GM19238 (cell line): ENCODE results near the gene MCTP1.
"Not testable (repeated sequence)": the region's sequence is repeated elsewhere in the genome, so short reads cannot be mapped to it uniquely, and the experiment has no call there.

Experiments used
- DNase-seq: peaks from one replicate; pipeline ENCODE4 v3.0.0; 2011; ENCODE audit warnings: low spot score; ENCODE audit not compliant: insufficient read length

Gene MCTP1

GRCh38 chr5:95252801-95253200 is 32.1 kb downstream of the MCTP1 start:
- no peak for DNase-seq

DNA sequence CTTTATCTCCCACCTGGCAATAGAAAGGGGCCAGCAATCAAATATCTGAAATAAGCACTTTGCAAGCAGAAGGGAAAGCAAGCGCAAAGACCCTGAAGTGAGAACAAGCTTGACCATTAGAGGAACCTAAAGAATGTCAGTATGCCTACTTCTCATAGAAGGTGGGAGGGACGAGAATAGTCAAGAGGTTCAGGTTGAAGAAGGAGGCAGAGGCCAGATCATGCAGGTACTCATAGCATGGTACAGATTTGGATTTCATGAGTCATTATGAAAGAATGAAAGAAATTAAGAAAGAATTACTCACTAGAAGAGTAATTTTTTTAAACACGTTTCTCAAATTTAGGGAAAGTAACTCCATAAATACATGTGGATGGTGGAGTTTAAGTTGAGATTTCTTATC is 33.7 kb downstream of the MCTP1 start:
- no peak for DNase-seq

DNA sequence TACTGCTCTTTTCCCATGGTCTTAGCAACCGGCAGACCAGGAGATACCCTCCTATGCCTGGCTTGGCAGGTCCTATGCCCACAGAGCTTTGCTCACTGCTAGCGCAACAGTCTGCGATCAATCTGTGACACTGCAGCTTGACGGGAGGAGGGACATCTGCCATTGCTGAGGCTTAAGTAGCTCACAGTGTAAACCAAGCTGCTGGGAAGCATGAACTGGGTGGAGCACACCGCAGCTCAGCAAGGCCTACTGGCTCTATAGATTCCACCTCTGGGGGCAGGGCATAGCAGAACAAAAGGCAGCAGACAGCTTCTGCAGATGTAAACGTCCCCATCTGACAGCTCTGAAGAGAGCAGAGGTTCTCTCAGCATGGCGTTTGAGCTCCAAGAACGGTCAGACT is 40.4 kb downstream of the MCTP1 start:
- no peak for DNase-seq

DNA sequence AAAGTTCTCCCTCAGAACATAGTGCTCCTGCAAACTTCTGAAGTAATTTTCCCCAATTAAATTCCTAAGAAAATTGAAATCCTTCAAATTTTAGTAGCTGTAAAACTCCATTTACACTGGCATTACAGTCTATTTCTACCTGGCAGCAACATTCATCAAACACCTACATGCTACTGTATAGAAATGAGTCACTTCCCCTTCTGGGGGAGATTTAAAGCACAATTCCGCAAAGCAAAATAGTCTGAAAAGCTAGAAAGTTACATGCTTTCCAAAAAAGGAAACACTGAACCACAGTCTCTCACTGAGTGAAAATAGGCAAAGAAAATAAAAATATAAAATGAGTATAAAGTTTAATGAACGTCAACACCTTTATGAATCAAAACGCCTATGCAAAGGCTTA is 43.3 kb downstream of the MCTP1 start:
- DNase-seq: peak; percentile 13

DNA sequence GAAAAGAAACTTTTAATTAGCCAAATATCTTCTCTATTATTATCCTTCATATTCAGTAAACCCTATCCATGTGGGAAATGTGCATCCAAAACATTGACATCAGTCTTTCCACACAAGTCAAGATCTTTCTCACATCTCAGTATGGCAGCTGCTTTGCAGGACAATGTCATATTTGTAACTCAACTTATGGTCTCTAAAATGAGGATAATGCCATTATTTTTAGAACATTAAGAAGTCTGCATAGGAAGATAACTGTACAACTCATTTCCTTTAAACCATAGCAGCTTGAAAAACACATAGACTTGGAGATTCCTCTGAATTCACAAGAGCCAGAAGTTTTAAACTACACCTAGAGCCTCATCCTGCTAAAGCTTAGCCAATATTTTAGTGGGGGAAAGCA is 43.7 kb downstream of the MCTP1 start:
- no peak for DNase-seq

- DNase-seq: no peak
Measured at GRCh38 chr5:95238560-95239325, 46.2 kb downstream of the MCTP1 start.

DNA sequence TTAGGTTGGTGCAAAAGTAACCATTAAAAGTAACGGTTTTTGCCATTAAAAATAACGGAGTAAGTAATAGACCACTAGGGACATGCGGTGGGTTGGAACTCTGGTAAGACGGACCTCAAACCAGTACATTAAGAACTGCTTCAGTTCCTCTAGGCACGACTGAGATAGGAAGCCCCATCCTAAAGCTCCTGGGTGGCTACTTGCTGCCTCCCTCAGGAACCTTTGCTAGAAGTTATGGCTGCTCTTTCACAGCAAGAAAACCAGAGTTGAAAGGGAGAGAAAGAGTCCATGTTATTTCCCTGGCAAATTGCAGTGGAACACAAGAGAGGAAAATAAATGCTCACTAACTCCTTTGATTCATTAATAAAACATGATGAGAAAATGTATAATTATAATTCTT is 47.6 kb downstream of the MCTP1 start:
- no peak for DNase-seq

GRCh38 chr5:95235439-95235982 is 49.4 kb downstream of the MCTP1 start:
- DNase-seq: no peak

DNA sequence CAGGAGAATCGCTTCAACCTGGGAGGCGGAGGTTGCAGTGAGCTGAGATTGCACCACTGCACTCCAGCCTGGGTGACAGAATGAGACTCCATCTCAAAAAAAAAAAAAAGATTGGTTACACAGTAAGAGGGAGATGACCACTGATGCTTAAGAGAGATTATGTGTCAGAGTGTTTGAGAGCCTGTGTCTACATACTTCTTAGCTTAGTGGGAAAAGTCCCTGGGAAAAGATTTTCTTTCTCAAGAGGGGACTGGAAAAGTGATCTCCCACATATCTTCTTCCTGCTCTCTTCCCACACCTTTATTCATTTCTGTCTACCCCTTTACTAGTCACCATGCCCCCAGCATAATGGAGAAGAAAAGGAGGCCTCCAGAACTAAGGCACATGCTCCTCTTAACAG is 55.2 kb downstream of the MCTP1 start:
- no peak for DNase-seq

- no peak for DNase-seq
Measured at GRCh38 chr5:95224701-95225459, 60.0 kb downstream of the MCTP1 start.

- no peak for DNase-seq
Measured at GRCh38 chr5:95223566-95224258, 61.2 kb downstream of the MCTP1 start.

DNA sequence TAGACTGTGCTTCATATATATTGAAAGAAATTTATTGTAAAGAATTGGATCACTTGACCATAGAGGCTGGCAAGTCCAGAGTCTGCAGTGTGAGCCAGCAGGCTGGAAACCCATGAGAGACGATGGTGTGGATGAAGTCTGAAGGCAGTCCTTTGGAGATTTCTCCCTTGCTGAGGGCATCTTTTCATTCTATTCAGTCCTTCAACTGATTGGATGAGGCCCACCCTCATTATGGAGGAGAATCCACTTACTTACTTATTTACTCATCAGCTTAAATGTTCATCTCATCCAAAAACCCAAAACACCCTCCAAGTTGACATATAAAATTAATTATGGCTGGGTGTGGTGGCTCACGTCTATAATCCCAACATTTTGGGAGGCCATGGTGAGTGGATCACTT is 62.1 kb downstream of the MCTP1 start:
- no peak for DNase-seq

DNA sequence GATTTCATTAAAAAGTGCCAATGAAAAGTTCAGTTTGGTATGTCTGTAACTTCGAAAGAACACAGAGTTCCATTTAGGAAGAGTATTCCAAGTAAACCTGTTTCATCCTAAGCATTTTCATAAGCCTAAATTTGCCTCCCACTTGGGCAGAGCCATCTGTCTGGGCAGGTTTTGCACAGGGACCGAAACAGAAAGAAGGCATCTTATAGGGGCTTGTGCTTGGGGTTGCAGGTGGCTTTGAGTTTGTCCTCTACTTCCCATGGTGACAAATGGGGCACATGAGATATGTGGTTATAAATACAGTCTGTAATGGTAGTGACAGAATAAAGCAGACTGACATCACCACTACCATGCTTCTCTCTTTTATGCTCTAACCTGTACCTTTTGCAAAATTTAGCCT is 63.7 kb downstream of the MCTP1 start:
- no peak for DNase-seq

GRCh38 chr5:95220381-95220780 is 64.5 kb downstream of the MCTP1 start:
- DNase-seq: no peak

DNA sequence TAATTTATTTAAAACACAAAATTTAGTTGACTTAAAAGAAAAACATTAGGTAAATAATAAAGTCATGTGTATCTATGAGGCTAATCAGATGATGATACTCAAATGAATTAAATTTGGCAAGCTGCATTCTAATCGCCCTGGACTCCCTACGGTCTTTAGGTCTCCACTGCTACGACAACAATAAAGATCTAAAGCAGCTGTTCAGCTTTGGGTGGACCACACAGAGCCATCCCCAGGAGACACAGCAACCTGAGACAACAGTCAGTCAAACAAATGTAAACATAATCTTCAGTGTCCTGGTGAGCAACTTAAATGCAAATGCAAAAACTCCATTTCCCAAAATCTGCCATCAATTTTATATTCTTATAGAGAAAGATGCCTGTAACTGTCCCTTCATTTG is 65.5 kb downstream of the MCTP1 start:
- no peak for DNase-seq

- no peak for DNase-seq
Measured at GRCh38 chr5:95217881-95218280, 67.0 kb downstream of the MCTP1 start.

GRCh38 chr5:95217351-95217750 is 67.5 kb downstream of the MCTP1 start:
- DNase-seq: no peak

DNA sequence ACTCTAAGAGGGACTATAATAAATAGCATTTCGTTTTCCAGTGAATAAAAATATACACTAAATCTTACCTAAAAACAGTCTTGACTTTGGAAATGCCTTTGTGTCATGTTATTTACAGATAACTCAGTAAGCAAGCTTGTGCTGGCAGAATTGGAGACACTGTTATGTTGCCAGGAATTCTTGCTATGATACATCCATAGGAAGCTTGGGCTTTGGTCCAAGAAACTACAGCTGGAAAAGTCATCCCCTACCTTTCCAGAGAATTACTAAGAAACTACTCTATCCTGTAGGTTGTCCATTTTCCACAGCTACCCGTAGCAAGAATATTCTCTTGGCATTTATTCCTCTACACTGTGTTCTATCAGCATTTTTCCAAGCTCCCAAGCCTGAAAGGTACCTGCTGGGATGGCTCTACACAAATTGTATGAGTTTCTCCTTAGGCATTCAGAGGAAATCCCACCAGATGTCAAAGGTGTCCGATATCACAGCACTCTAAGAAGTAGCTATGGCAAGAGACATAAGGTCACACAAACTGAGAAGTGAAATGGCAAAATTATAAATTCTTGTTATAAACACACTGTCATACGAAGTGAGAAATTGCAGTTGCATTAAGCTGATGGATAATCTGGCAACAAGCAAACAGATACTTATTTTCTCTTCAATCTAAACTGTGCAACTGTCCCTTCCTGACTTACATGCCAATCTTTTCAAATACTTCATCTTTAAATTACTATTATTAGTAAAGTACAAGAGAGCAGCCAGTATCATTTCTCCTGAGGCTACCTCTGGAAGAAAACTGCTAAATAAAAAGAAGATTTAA is 68.5 kb downstream of the MCTP1 start:
- no peak for DNase-seq

DNA sequence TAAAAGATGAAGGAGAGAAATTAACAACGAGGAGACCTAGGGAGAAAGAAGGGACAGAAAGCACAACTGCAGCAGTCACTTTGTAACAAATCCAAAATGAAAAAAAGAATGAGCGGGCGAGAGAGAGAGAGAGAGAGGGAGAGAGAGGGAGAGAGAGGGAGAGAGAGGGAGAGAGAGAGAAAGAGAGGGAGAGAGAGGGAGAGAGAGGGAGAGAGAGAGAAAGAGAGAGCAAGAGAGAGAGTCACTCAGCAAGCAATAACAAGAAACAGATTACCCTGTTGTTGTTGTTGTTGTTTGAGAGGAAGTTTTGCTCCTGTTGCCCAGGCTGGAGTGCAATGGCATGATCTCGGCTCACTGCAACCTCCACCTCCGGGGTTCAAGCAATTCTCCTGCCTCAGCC is 77.1 kb downstream of the MCTP1 start:
- not testable (repeated sequence) for DNase-seq

DNA sequence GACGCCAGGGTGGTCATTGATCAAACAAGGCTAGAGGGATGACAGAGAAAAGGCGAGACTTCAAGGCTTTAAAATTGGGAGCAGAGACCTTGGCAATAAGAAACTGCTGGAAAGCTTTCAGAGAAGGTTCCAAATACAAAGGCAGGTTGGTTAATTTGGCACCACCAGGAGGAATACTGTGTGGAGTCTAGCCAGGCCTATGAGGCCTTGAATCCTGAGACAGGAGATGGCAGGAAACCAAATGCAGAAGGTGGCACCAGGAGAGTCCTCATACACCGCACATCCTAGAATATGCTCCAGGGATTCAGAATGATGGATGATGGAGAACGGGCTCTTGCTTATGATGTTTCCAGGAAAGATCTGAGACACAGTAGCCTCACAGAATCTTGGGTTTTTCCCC is 90.0 kb downstream of the MCTP1 start:
- DNase-seq: no peak

DNA sequence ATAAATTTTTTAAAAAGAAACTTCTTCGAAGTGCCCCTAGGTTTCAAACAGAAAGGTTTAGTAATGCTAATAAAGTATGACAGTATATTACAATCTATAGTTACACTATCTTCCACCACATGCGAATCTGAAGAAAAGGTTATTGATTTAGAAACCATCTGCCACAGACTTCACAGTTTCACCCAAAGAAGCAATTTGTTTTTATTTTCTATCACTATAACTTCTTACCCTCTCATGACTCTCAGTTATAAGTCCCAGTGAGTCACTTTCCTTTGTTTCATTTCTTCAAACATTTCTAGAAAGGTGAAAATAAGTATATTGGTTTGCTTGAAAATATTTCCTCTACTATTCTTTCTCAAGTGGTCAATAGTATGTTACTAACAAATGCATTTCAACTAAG is 93.6 kb downstream of the MCTP1 start:
- peak; percentile 7 for DNase-seq
